Endothelial cell of umbilical vein (primary cell): Measurements from ENCODE around the gene RCOR3. TPM values are rescaled to one million over a fixed set of nuclear protein-coding genes. Genes with fewer than 3 reads are reported as not detected.

Experiments
- BruUV-seq: library from RNA; stranded (reverse); fragments of 400-500 nt; replicated peaks from 2 replicates; lab custom pipeline; 2021; lab: Mats Ljungman, UMichigan
- CTCF ChIA-PET: fragments of 300-600, 350-600 bp; sonication (Branson Sonifier 250); formaldehyde crosslinking; loops from one replicate; lab custom pipeline; 2021; ENCODE audit warnings: antibody characterized with exemption, inconsistent platforms; lab: Charles Lee
- POLR2A ChIA-PET: fragments of 300-600, 350-600 bp; sonication (Branson Sonifier 250); formaldehyde crosslinking; loops from one replicate; lab custom pipeline; 2021; ENCODE audit warnings: antibody characterized with exemption, inconsistent platforms; lab: Charles Lee
- DNase-seq: peaks from one replicate; pipeline ENCODE4 v3.0.0-alpha.2; 2011; ENCODE audit warnings: low read depth, low spot score
- FAIRE-seq: peaks from 2 replicates; lab custom pipeline; 2011; peaks lifted over from hg19 to GRCh38; lab: Jason Lieb, UNC
- H2AFZ ChIP-seq: 2 replicates; pipeline ENCODE4 v1.6.0; 2012; ENCODE audit warnings: low read depth, low read length, control low read depth, inconsistent platforms
- H3K27ac ChIP-seq: 2 replicates; pipeline ENCODE4 v1.5.1; 2011; ENCODE audit warnings: low read depth, mild to moderate bottlenecking, control low read depth, low read length, moderate library complexity; ENCODE audit not compliant: insufficient read depth
- H3K27me3 ChIP-seq, 2 experiments: 2 replicates each; pipeline versions ENCODE4 v1.6.0 to v1.6.1; 2011; ENCODE audit warnings: low read length in 2 of 2, mixed read lengths in 1 of 2; ENCODE audit not compliant: control insufficient read depth in 2 of 2, insufficient read depth in 2 of 2
- H3K36me3 ChIP-seq, 2 experiments: 2 replicates in 1 of 2; 3 replicates in 1 of 2; pipeline ENCODE4 v1.5.1; 2011; ENCODE audit warnings: low read length in 2 of 2, mild to moderate bottlenecking in 1 of 2, moderate library complexity in 1 of 2; ENCODE audit not compliant: control insufficient read depth in 2 of 2, insufficient read depth in 2 of 2; ENCODE audit errors: extremely low read depth in 1 of 2
- H3K4me1 ChIP-seq: 3 replicates; pipeline ENCODE4 v1.5.1; 2011; ENCODE audit warnings: mild to moderate bottlenecking, low read length; ENCODE audit not compliant: control insufficient read depth, insufficient read depth; ENCODE audit errors: extremely low read depth
- H3K4me2 ChIP-seq: 2 replicates; pipeline ENCODE4 v1.6.1; 2011; ENCODE audit warnings: low read length, control low read depth, mixed read lengths; ENCODE audit not compliant: insufficient read depth
- H3K4me3 ChIP-seq, 3 experiments: fragments of 200-600 bp in 1 of 3; sonication (generic), shearing (Covaris generic) in 1 of 3; replicated peaks in 1 of 3; 2 replicates each; pipeline ENCODE4 v1.5.1; 2011 to 2016; ENCODE audit warnings: control low read depth in 3 of 3, low read length in 3 of 3, mild to moderate bottlenecking in 2 of 3, inconsistent platforms in 1 of 3, low read depth in 1 of 3, moderate library complexity in 1 of 3; ENCODE audit not compliant: insufficient read depth in 1 of 3
- H3K79me2 ChIP-seq: 2 replicates; pipeline ENCODE4 v1.6.0; 2012; ENCODE audit warnings: low read length, inconsistent platforms; ENCODE audit not compliant: control insufficient read depth, insufficient read depth
- H3K9ac ChIP-seq: replicated peaks from 2 replicates; pipeline ENCODE3; 2011; ENCODE audit warnings: low read length, control low read depth; ENCODE audit not compliant: insufficient read depth; ENCODE audit errors: extremely low read depth
- H3K9me1 ChIP-seq: replicated peaks from 3 replicates; pipeline ENCODE4 v1.6.0; 2011; ENCODE audit warnings: mild to moderate bottlenecking, low read length; ENCODE audit not compliant: control insufficient read depth, insufficient read depth; ENCODE audit errors: extremely low read depth
- H3K9me3 ChIP-seq: replicated peaks from 2 replicates; pipeline ENCODE4 v1.5.1; 2012; ENCODE audit warnings: low read length, inconsistent platforms; ENCODE audit not compliant: control insufficient read depth, insufficient read depth
- H4K20me1 ChIP-seq: replicated peaks from 2 replicates; pipeline ENCODE3; 2011; ENCODE audit warnings: mild to moderate bottlenecking, low read length; ENCODE audit not compliant: control insufficient read depth, insufficient read depth; ENCODE audit errors: extremely low read depth
- CTCF ChIP-seq, 2 donors: IDR thresholded peaks; 1 replicate in 1 of 2; 2 replicates in 1 of 2; pipeline ENCODE4 v1.5.1; 2011; ENCODE audit warnings: low read length in 2 of 2, mild to moderate bottlenecking in 2 of 2, moderate library complexity in 2 of 2, control low read depth in 1 of 2, inconsistent platforms in 1 of 2, low read depth in 1 of 2; ENCODE audit not compliant: insufficient read depth in 1 of 2; ENCODE audit errors: extremely low read depth in 1 of 2
- EZH2 ChIP-seq: IDR thresholded peaks from 2 replicates; pipeline ENCODE4 v1.6.1; 2012; ENCODE audit warnings: borderline replicate concordance, low read depth, mild to moderate bottlenecking, moderate library complexity, low read length, inconsistent platforms; ENCODE audit not compliant: severe bottlenecking
- FOS ChIP-seq: IDR thresholded peaks from 2 replicates; pipeline ENCODE4 v1.6.1; 2011; ENCODE audit warnings: mild to moderate bottlenecking, low read length, moderate library complexity, borderline replicate concordance; ENCODE audit not compliant: insufficient read depth
- GATA2 ChIP-seq: IDR thresholded peaks from 2 replicates; pipeline ENCODE4 v1.7.0; 2011; ENCODE audit warnings: low read depth, mild to moderate bottlenecking, moderate library complexity, mixed read lengths, low read length; ENCODE audit not compliant: insufficient read length, insufficient read depth
- JUN ChIP-seq: IDR thresholded peaks from 2 replicates; pipeline ENCODE4 v1.6.1; 2011; ENCODE audit warnings: borderline replicate concordance, low read depth; ENCODE audit not compliant: insufficient read length, insufficient read depth
- MAX ChIP-seq: IDR thresholded peaks from 2 replicates; pipeline ENCODE4 v1.6.1; 2011; ENCODE audit not compliant: insufficient read depth, insufficient read length
- MYC ChIP-seq: IDR thresholded peaks from one replicate; pipeline ENCODE4 v1.6.1; 2011; ENCODE audit warnings: mild to moderate bottlenecking, low read depth, low read length
- POLR2A ChIP-seq: IDR thresholded peaks from 2 replicates; pipeline ENCODE4 v1.6.1; 2012; ENCODE audit warnings: low read depth, mild to moderate bottlenecking, control low read depth, low read length
- POLR2AphosphoS5 ChIP-seq: IDR thresholded peaks from 2 replicates; pipeline ENCODE4 v1.6.1; 2012; ENCODE audit warnings: low read depth, mild to moderate bottlenecking, control low read depth, low read length, moderate library complexity; ENCODE audit not compliant: insufficient read depth
- dilution Hi-C: fragments of 300-500 bp; cut with MboI; formaldehyde crosslinking; loops from one replicate; pipeline ENCODE4 v1.15.0; 2019; ENCODE audit warnings: low sequenced_read_pairs; ENCODE audit not compliant: extremely low pct_ligation_motif_present
- intact Hi-C: fragments of 100-400 bp; cut with micrococcal nuclease; formaldehyde crosslinking; loops from one replicate; pipeline ENCODE4 v1.10.0; 2022
- polyA plus RNA-seq, 4 experiments: library from polyadenylated mRNA; depleted of rRNA in 3 of 4; stranded (reverse) in 3 of 4; unstranded in 1 of 4; fragments of >200 nt; gene quantifications; 2 replicates each; pipeline versions ENCODE4 v1.2.1 to v1.2.3, GENCODE V29; 2011 to 2012; ENCODE audit warnings: missing spikeins in 1 of 4
- total RNA-seq: library from RNA; stranded (reverse); gene quantifications from 2 replicates; pipeline ENCODE4 v1.2.3, GENCODE V29; 2021

The RCOR3 gene
- total and polyA plus RNA-seq, 2 donors (not counting 3 experiments of a cell fraction or from before 2014, with no cell fraction given), result 24.2 to 34.0 TPM

GRCh38 chr1:211348547-211348946 lies 89.4 kb downstream of the RCOR3 start:
- DNase-seq, result no peak

More at GRCh38 chr1:211348547-211348946, 89.4 kb downstream of the RCOR3 start:
- Histone ChIP-seq H3K4me2 (no peak overlapping the region), H3K9me3 (no peaks in the 10 kb centered on the region), H3K27ac (no peak overlapping the region), H3K9me1 (no peaks in the 10 kb centered on the region), H2AFZ (no peak overlapping the region), H3K4me3 (no peak overlapping the region), H4K20me1 (no peaks in the 10 kb centered on the region), H3K27me3 (no peaks in the 10 kb centered on the region), H3K9ac (no peak overlapping the region), H3K4me1 (no peaks in the 10 kb centered on the region), H3K36me3 (no peaks in the 10 kb centered on the region), H3K79me2 (no peaks in the 10 kb centered on the region)
- no TSS peak for BruUV-seq
- ChIA-PET POLR2A (interaction anchor here (0.6 kb wide), 1 partner anchor 64 kb away, joined by 3 read pairs; no protein-coding TSS in a partner anchor), CTCF (interaction anchor here (1.2 to 3.4 kb wide), 2 partner anchors 9 to 25 kb away, joined by 3 to 14 read pairs; no protein-coding TSS in a partner anchor)
- peak; percentile 15 for FAIRE-seq
- no peak for TF ChIP-seq MYC
- TF ChIP-seq CTCF (IDR thresholded peaks at IDR 0.05; ENCODE audit: extremely low read depth in 1 of 2, insufficient read depth in 1 of 2, low read depth in 1 of 2, low read length in 2 of 2), result no peak
- no peak for TF ChIP-seq POLR2A
- TF ChIP-seq MAX, result no peak
- no peak for TF ChIP-seq GATA2
- no peak for TF ChIP-seq POLR2AphosphoS5
- TF ChIP-seq EZH2, result no peak
- no peak for TF ChIP-seq FOS
- TF ChIP-seq JUN, result no peak
- dilution Hi-C loops, result no loop called here
- intact Hi-C loops, result no loop called here
